ENCODE measurements around the gene FLRT3.

The FLRT3 gene

DNA sequence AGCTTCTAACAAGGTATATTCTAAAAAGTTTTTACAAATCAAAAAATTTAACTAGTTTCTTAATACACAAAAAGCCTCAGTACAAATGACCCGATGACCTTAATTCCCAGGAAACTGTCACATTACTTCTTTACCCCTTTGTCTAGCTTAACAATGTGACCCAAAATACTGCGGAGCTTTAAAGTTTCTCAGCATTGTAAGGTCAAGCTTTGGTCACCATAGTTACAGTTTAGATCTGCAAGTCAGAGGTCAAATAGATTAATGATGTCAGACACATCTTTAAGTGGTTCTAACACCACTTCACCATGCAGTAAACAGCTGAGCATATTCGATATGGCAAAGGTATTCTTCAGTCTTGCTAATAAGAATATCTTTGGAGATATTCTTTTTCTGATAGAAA, 36.8 kb upstream of the FLRT3 start:
- no peak for TF ChIP-seq CTCF (IDR thresholded peaks at IDR 0.05)

DNA sequence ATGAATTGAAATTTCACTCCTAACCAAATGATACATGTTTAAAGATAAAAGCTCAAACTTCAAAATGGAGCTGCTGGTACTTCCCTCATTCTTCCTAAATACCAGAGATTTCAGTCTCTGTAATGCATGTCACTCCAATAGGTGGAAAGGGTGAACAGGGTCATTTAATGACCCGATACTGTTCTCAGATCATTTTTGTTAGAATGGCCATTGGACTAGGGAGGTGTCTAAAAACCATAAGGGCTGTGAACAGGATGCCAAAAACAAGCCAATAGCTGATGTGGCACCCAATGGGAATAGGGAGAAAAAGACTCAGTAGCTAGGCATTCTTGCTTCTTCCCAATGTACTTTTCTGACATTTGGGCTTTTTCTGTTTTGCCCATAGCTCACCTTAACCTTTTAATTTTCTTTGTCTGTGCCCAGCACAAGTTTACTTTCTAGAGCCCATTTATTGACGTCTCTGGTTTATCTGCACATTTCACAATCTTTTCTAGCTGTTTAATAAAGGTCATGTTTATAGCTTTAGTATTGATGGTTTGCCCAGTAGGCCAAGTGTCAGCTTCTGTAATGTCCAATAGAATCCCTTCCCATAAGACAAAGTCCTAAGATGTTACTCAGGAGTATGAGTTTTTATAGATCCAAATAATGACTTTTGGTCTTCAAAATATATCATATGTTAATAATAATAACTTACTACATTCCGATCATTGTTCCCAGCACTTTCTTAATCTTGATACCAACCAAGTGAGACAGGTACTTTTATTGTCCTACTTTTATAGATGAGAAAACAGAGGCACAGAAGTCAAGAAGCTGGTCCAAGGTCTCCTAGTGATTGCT, 24.3 kb upstream of the FLRT3 start:
- no peak for TF ChIP-seq CTCF (IDR thresholded peaks at IDR 0.05)

GRCh38 chr20:14360416-14360815, 23.0 kb upstream of the FLRT3 start:
- no peak for TF ChIP-seq CTCF (IDR thresholded peaks at IDR 0.05)

- no peak for TF ChIP-seq CTCF (IDR thresholded peaks at IDR 0.05)
Measured at GRCh38 chr20:14355791-14356190, 18.4 kb upstream of the FLRT3 start.

DNA sequence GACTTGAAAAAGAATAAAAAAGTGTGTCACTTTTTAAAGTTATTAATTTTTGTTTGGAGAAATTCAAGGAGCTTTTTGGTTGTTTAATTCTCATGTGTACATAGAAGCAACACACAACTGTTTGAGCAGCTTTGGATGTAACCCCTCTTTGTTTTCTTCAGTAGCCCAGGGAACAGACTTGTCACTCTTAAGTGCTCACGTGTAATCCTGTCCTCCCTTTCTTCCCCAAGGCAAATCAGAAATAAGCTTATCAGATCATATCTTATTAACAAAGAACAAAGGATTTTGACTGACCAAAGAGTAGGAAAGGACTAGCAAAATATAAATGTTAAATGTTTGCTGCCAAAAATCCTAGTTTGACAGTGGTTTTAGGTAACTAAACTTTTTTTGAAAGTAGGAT, 7.3 kb upstream of the FLRT3 start:
- no peak for TF ChIP-seq CTCF (IDR thresholded peaks at IDR 0.05)

- TF ChIP-seq CTCF (IDR thresholded peaks at IDR 0.05), result no peak
Measured at GRCh38 chr20:14343491-14344065, 6.2 kb upstream of the FLRT3 start.

DNA sequence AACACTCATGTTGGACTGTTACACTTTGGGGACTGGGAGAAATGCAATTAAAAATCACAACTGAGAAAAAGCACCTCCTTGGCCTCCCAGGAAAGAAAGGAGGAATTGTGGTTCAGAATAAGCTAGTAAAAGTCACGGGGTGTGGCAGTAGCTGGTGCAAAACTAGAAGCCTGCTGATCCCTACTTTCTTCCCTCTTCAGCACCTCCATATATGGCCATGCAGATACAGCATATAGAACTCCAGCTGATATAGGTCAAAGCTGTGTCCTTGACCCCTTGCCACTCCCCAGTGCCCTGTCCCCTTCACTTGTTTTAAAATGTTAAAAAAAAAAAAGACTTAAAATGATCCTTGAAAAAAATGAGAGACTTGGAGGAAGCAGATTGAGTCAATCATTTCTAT, 5.5 kb upstream of the FLRT3 start:
- no peak for TF ChIP-seq CTCF (IDR thresholded peaks at IDR 0.05)
